OCI-LY7 (cell line): ENCODE measurements around the gene APOB.

Experiments used
- CTCF ChIP-seq: fragments of 200-600 bp; sonication (generic); conservative IDR thresholded peaks from 2 replicates; pipeline ENCODE4 v1.5.1; 2014; ENCODE audit warnings: mild to moderate bottlenecking, antibody characterized with exemption, low read length, moderate library complexity, mixed read lengths
- EZH2phosphoT487 ChIP-seq: fragments of 200-600 bp; sonication (generic); IDR thresholded peaks from 2 replicates; pipeline ENCODE4 v1.6.1; 2018; ENCODE audit warnings: low read depth, borderline replicate concordance, mild to moderate bottlenecking, mixed run types, antibody characterized with exemption, low read length, moderate library complexity, mixed read lengths

- TF ChIP-seq EZH2phosphoT487 (no peak), CTCF (no peak)
Measured at GRCh38 chr2:20989404-20989803, 54.5 kb downstream of the APOB start.
